IPS-15b (cell line): Measurements from ENCODE around the gene RGS12.

ENCODE experiments used
- H3K27me3 ChIP-seq: one replicate; pipeline ENCODE4 v1.6.1; 2013; ENCODE audit warnings: low read length; ENCODE audit not compliant: control insufficient read depth, insufficient read depth
- H3K36me3 ChIP-seq: one replicate; pipeline ENCODE4 v1.6.1; 2013; ENCODE audit warnings: low read length; ENCODE audit not compliant: control insufficient read depth, insufficient read depth
- H3K4me1 ChIP-seq: one replicate; pipeline ENCODE4 v1.6.1; 2013; ENCODE audit warnings: mild to moderate bottlenecking, low read length; ENCODE audit not compliant: control insufficient read depth, insufficient read depth
- H3K4me3 ChIP-seq: one replicate; pipeline ENCODE4 v1.5.1; 2013; ENCODE audit warnings: low read depth, low read length
- H3K9ac ChIP-seq: one replicate; pipeline ENCODE4 v1.6.1; 2013; ENCODE audit warnings: low read depth, mild to moderate bottlenecking, low read length
- H3K9me3 ChIP-seq: one replicate; pipeline ENCODE4 v1.6.1; 2013; ENCODE audit warnings: mild to moderate bottlenecking, low read length; ENCODE audit not compliant: control insufficient read depth, insufficient read depth

RGS12 gene

DNA sequence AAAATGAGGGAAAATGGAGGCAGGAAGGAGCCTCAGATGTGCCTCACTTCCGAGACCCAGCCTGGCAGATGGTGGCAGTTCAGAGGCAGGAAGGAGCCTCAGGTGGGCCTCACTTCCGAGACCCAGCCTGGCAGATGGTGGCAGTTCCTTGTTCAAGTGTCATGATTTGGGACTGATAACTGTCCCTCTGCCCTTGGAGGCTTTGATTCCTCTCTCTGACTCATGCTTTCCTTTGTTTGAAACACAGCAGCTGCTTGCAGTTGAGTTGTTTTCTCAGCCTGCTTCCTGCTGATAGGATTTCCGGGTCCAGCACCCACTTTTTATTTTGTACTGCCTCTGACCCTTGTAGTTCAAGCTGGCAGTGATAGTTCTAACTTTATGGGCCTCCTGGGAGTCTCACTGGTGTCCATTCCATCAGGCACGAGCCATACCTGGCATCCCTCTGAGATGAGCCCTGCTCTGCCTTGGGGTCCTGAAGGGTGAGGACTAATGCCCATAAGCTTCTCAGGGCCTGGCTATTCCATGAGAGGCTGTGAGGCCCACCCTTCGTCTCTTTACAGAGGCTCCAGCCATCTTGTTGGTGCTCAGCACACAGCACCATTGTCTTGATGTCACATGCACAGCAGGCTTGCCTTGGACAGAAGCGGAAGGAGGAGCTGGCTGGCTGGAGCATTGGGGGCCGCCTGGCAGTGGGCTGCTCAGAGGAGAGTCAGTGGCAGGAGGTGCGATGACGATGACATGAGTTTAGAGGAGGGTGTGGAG lies 13.0 kb downstream of the RGS12 start:
- Histone ChIP-seq H3K27me3 (no peaks in the 10 kb centered on the region), H3K9me3 (no peaks in the 10 kb centered on the region), H3K4me1 (no peaks in the 10 kb centered on the region), H3K4me3 (no peak overlapping the region), H3K9ac (peak overlapping the region; percentile 12), H3K36me3 (no peaks in the 10 kb centered on the region)

DNA sequence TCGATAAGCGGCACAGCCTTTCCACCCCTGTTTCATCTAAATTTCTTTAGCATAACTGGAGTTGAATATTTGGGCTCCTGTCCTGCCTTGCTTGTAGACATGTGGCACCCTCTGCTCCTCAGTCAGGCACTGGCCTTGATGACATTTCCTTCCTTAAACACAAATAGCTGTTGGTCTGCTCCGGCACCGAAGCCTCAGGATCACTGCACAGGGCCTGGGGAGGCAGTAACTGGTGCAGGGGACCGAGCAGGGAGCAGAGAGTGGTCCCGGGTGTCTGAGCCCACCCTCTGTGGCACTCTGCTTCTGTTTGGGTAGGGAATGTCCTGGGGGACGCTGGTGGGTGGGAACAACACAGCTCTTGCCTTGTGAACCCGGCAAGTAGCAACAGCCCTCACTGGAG lies 13.6 kb downstream of the RGS12 start:
- H3K27me3 ChIP-seq = no peaks in the 10 kb centered on the region
- no peaks in the 10 kb centered on the region for H3K4me1 ChIP-seq
- H3K9ac ChIP-seq = no peak overlapping the region
- H3K9me3 ChIP-seq = no peaks in the 10 kb centered on the region
- H3K4me3 ChIP-seq = no peak overlapping the region
- no peaks in the 10 kb centered on the region for H3K36me3 ChIP-seq

- no peaks in the 10 kb centered on the region for H3K9me3 ChIP-seq
- no peaks in the 10 kb centered on the region for H3K27me3 ChIP-seq
- no peaks in the 10 kb centered on the region for H3K4me1 ChIP-seq
- no peaks in the 10 kb centered on the region for H3K36me3 ChIP-seq
- no peak overlapping the region for H3K4me3 ChIP-seq
- no peak overlapping the region for H3K9ac ChIP-seq
Measured at GRCh38 chr4:3307060-3307459, 14.2 kb downstream of the RGS12 start.

GRCh38 chr4:3307486-3307885 lies 14.7 kb downstream of the RGS12 start:
- no peaks in the 10 kb centered on the region for H3K9me3 ChIP-seq
- no peaks in the 10 kb centered on the region for H3K4me1 ChIP-seq
- no peaks in the 10 kb centered on the region for H3K36me3 ChIP-seq
- no peak overlapping the region for H3K9ac ChIP-seq
- H3K4me3 ChIP-seq = no peak overlapping the region
- H3K27me3 ChIP-seq = no peaks in the 10 kb centered on the region

DNA sequence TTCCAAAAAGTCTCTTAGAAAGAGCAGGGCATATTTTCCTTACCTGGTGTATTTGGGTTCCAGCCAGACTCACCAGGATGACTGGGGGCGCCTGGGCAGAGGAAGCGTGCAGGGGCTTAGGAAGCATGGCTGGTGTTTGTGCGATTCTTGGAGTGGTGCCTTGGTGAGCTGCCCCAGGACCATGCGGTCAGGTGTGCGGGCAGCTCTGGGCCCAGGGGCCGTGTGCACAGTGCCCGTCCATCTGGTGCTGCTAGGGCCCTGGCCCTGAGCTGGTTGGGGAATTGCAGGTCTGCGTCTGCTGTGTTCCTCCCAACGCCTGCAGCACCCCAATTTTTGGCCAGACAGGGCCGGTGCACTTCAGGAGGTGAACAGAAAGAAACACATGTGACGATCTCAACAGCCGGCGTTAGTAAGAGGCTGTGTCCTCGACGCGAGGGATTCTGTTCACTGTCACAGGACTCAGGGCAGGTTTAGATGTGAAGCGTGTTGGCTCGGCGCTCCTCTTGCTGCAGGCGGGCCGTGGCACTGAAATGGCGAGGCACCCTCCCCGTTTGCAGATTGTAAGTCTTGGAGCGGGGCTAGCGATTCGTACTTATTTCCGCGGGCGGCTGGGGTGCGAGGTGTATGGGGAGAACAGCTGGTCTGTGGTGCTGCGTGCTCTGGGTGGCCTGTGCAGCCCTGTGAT lies 15.2 kb downstream of the RGS12 start:
- no peak overlapping the region for H3K9ac ChIP-seq

GRCh38 chr4:3308691-3309090 lies 15.9 kb downstream of the RGS12 start:
- Histone ChIP-seq H3K4me1 (no peaks in the 10 kb centered on the region), H3K9ac (no peak overlapping the region), H3K9me3 (no peaks in the 10 kb centered on the region), H3K36me3 (no peaks in the 10 kb centered on the region), H3K27me3 (no peaks in the 10 kb centered on the region), H3K4me3 (no peak overlapping the region)

More for the DNA sequence above, 15.2 kb downstream of the RGS12 start:
- Histone ChIP-seq H3K27me3 (no peaks in the 10 kb centered on the region), H3K9me3 (no peaks in the 10 kb centered on the region), H3K4me1 (no peaks in the 10 kb centered on the region), H3K4me3 (no peak overlapping the region), H3K36me3 (no peaks in the 10 kb centered on the region)

- H3K27me3 ChIP-seq = no peaks in the 10 kb centered on the region
- no peak overlapping the region for H3K9ac ChIP-seq
- H3K4me1 ChIP-seq = no peaks in the 10 kb centered on the region
- no peak overlapping the region for H3K4me3 ChIP-seq
- peaks cover 3% of the 10 kb centered on the region for H3K36me3 ChIP-seq
- H3K9me3 ChIP-seq = no peaks in the 10 kb centered on the region
Measured at GRCh38 chr4:3310301-3311094, 17.7 kb downstream of the RGS12 start.

DNA sequence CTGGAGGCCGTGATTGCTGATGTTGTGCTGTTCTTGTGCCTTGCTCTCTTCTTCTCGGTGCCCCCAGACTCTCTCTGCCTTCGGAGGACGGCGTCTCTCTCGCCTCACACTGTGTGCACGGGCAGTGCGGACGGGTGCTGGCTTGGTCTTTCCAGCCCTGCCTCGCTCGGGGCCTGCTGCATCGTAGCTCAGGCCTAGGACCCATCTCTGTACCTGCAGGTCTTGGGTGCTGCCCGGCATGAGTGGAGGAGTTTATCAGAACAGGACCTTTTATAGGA lies 18.2 kb downstream of the RGS12 start:
- Histone ChIP-seq H3K4me1 (no peaks in the 10 kb centered on the region), H3K4me3 (no peak overlapping the region), H3K36me3 (peaks cover 3% of the 10 kb centered on the region), H3K9ac (no peak overlapping the region), H3K27me3 (no peaks in the 10 kb centered on the region), H3K9me3 (no peaks in the 10 kb centered on the region)

DNA sequence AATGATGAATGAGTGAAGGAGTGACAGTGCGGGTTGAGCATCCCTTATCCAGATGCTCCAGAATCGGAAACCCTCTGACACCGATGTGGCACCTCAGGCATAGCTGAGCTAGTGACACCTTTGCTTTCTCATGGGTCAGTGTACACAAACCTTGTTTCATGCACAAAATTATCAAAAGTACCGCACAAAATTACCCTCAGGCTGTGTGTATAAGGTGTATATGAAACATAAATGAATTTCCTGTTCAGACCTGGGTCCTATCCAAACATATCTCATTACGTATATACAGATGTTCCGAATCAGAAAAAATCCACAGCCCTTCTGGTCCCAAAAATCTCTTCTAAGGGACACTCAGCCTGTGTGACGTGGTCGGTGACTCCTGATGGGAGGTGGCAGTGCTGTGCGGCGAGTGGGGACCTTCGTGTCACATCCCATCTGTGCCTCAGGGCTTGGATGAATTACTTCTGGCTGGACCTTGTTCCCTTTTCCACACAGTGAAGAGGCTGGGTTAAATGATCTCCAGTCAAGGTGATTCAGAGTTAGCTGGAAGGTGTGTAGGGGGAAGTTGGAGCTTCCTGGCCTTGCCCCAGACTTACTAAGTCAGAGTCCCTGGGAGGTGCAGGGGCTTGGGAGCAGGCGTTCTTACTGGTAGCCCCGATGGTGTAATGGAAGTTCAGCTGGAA lies 18.8 kb downstream of the RGS12 start:
- Histone ChIP-seq H3K4me1 (no peaks in the 10 kb centered on the region), H3K9ac (no peak overlapping the region), H3K36me3 (peaks cover 3% of the 10 kb centered on the region)

DNA sequence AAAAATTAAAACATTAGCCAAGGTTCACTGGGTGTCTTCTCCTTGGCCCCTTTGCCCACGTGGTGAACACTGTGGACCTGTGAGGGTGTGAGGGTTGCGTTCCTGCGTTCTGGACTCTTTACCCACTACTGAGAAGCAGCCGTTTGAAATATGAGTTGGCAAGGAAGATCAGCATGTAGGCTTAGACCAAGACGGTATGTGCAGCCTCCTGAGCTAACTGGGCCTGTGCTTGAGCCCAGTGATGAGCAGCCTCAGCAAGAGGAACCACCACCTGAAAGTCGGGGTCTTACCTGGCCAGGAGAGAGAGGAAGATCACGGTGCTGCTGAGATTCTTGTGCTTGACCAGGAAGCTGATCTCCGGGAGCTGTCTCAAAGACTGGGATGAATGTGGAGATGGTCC lies 19.5 kb downstream of the RGS12 start:
- H3K9me3 ChIP-seq = no peaks in the 10 kb centered on the region
- H3K4me1 ChIP-seq = no peaks in the 10 kb centered on the region
- H3K4me3 ChIP-seq = no peak overlapping the region
- no peaks in the 10 kb centered on the region for H3K27me3 ChIP-seq
- H3K9ac ChIP-seq = no peak overlapping the region
- H3K36me3 ChIP-seq = peaks cover 5% of the 10 kb centered on the region

More for the DNA sequence above, 18.8 kb downstream of the RGS12 start:
- Histone ChIP-seq H3K27me3 (no peaks in the 10 kb centered on the region), H3K4me3 (no peak overlapping the region), H3K9me3 (no peaks in the 10 kb centered on the region)

GRCh38 chr4:3313139-3313538 lies 20.3 kb downstream of the RGS12 start:
- peaks cover 5% of the 10 kb centered on the region for H3K36me3 ChIP-seq
- H3K9me3 ChIP-seq = no peaks in the 10 kb centered on the region
- H3K27me3 ChIP-seq = no peaks in the 10 kb centered on the region
- no peak overlapping the region for H3K4me3 ChIP-seq
- no peak overlapping the region for H3K9ac ChIP-seq
- no peaks in the 10 kb centered on the region for H3K4me1 ChIP-seq
